HepG2 (cell line): ENCODE data around the gene TBC1D22A. TPM values are rescaled to one million over a fixed set of nuclear protein-coding genes. Genes with fewer than 3 reads are reported as not detected.

Experiments used
- ATAC-seq: fragments of 200-7000 bp; cut with Tn5 transposase; 3 replicates; pipeline ENCODE4 v1.9.1; 2020; ENCODE audit warnings: mild to moderate bottlenecking, moderate library complexity
- BruUV-seq: library from RNA; stranded (reverse); fragments of 400-500 nt; replicated peaks from 2 replicates; lab custom pipeline; 2021; lab: Mats Ljungman, UMichigan
- CTCF ChIA-PET: fragments of 300-600 bp; formaldehyde crosslinking; extraction: SDS; loops from one replicate; lab custom pipeline; 2021; ENCODE audit warnings: low total read pairs, inconsistent platforms, low intra/inter-chr PET ratio; lab: Yijun Ruan, JAX
- POLR2A ChIA-PET: fragments of 350-600 bp; sonication (Branson Sonifier 250); formaldehyde crosslinking; loops from one replicate; lab custom pipeline; 2020; ENCODE audit warnings: antibody characterized with exemption, inconsistent platforms; lab: Yijun Ruan, JAX
- DNase-seq: peaks from one replicate; pipeline ENCODE4 v3.0.0-alpha.2; 2015; ENCODE audit warnings: low spot score
- FAIRE-seq: peaks from 3 replicates; lab custom pipeline; 2011; peaks lifted over from hg19 to GRCh38; lab: Jason Lieb, UNC
- H2AFZ ChIP-seq: one replicate; pipeline ENCODE4 v1.6.1; 2011; ENCODE audit warnings: low read length, inconsistent platforms
- H3K27ac ChIP-seq: fragments of 300-600 bp; 3 replicates; pipeline ENCODE4 v1.8.0; 2011; ENCODE audit warnings: mixed run types, mild to moderate bottlenecking, mixed read lengths, low read length, inconsistent platforms; ENCODE audit not compliant: insufficient read depth; ENCODE audit errors: extremely low read length
- H3K27me3 ChIP-seq, 2 experiments: fragments of 200-600 bp in 1 of 2; 2 replicates in 1 of 2; 3 replicates in 1 of 2; pipeline versions ENCODE4 v1.6.0 to v1.8.0; 2011; ENCODE audit warnings: low read length in 2 of 2, mild to moderate bottlenecking in 2 of 2, moderate library complexity in 2 of 2, inconsistent platforms in 1 of 2; ENCODE audit not compliant: insufficient read depth in 2 of 2, control insufficient read depth in 1 of 2
- H3K36me3 ChIP-seq, 2 experiments: fragments of 200-600 bp in 1 of 2; replicated peaks in 1 of 2; 2 replicates in 1 of 2; 3 replicates in 1 of 2; pipeline versions ENCODE4 v1.5.1 to v1.8.0; 2011; ENCODE audit warnings: low read length in 2 of 2, inconsistent platforms in 1 of 2; ENCODE audit not compliant: insufficient read depth in 2 of 2, control insufficient read depth in 1 of 2
- H3K4me1 ChIP-seq: 2 replicates; pipeline ENCODE4 v1.5.1; 2012; ENCODE audit warnings: low read length, inconsistent platforms; ENCODE audit not compliant: insufficient read depth
- H3K4me2 ChIP-seq: 2 replicates; pipeline ENCODE4 v1.6.0; 2011; ENCODE audit warnings: low read depth, low read length, inconsistent platforms
- H3K4me3 ChIP-seq, 3 experiments: fragments of 200-600 bp in 1 of 3; sonication (generic), shearing (Covaris generic) in 1 of 3; replicated peaks in 1 of 3; 2 replicates each; pipeline ENCODE4 v1.5.1; 2011 to 2016; ENCODE audit warnings: low read length in 3 of 3, inconsistent platforms in 2 of 3, low read depth in 2 of 3, mild to moderate bottlenecking in 2 of 3, control low read depth in 1 of 3, mixed read lengths in 1 of 3; ENCODE audit not compliant: insufficient read depth in 1 of 3
- H3K79me2 ChIP-seq: one replicate; pipeline ENCODE4 v1.6.1; 2011; ENCODE audit warnings: low read length, inconsistent platforms; ENCODE audit not compliant: insufficient read depth
- H3K9ac ChIP-seq: 2 replicates; pipeline ENCODE4 v1.6.0; 2011; ENCODE audit warnings: mild to moderate bottlenecking, low read depth, low read length, inconsistent platforms; ENCODE audit not compliant: insufficient read depth
- H3K9me3 ChIP-seq: 2 replicates; pipeline ENCODE4 v1.5.1; 2012; ENCODE audit warnings: mild to moderate bottlenecking, low read length
- H4K20me1 ChIP-seq: 2 replicates; pipeline ENCODE4 v1.6.0; 2011; ENCODE audit warnings: inconsistent platforms, mild to moderate bottlenecking, low read length, moderate library complexity; ENCODE audit not compliant: insufficient read depth
- AGO2 ChIP-seq: fragments of 200-400 bp; formaldehyde crosslinking; optimal IDR thresholded peaks from 2 replicates; pipeline ENCODE3; 2017; ENCODE audit warnings: mild to moderate bottlenecking, low read depth, low read length, moderate library complexity
- BHLHE40 ChIP-seq: IDR thresholded peaks from 2 replicates; pipeline ENCODE4 v1.6.1; 2011; ENCODE audit warnings: low read length, improper control_type of control experiment
- BRF2 ChIP-seq: sonication (generic); formaldehyde crosslinking; IDR thresholded peaks from 2 replicates; pipeline ENCODE4 v1.8.1; 2022; ENCODE audit warnings: mild to moderate bottlenecking, missing genetic modification reagents
- FUBP1 ChIP-seq: sonication (generic); formaldehyde crosslinking; IDR thresholded peaks from 2 replicates; pipeline ENCODE4 v1.5.1; 2020; ENCODE audit warnings: missing genetic modification reagents, mild to moderate bottlenecking, borderline replicate concordance
- HNF1B ChIP-seq: sonication (generic); formaldehyde crosslinking; IDR thresholded peaks from 2 replicates; pipeline ENCODE4 v1.5.1; 2020; ENCODE audit warnings: mild to moderate bottlenecking, moderate library complexity, missing genetic modification reagents
- MTA1 ChIP-seq: sonication (generic); formaldehyde crosslinking; IDR thresholded peaks from 2 replicates; pipeline ENCODE4 v1.4.0; 2020; ENCODE audit warnings: missing genetic modification reagents, mild to moderate bottlenecking, borderline replicate concordance
- SP1 ChIP-seq, 2 experiments: fragments of 450-650 bp in 1 of 2; sonication (generic) in 1 of 2; formaldehyde crosslinking in 1 of 2; IDR thresholded peaks; 2 replicates each; pipeline versions ENCODE4 v1.4.0 to v1.6.1; 2016 to 2020; ENCODE audit warnings: missing genetic modification reagents in 1 of 2
- TAF1 ChIP-seq: sonication (generic); formaldehyde crosslinking; IDR thresholded peaks from 2 replicates; pipeline ENCODE4 v1.4.0; 2020; ENCODE audit warnings: missing genetic modification reagents
- ZFY ChIP-seq: sonication (generic); formaldehyde crosslinking; IDR thresholded peaks from 2 replicates; pipeline ENCODE4 v1.4.0; 2020; ENCODE audit warnings: missing genetic modification reagents
- ZNF446 ChIP-seq: sonication (generic); formaldehyde crosslinking; IDR thresholded peaks from 2 replicates; pipeline ENCODE4 v1.5.0; 2020; ENCODE audit warnings: mild to moderate bottlenecking, missing genetic modification reagents
- ZNF841 ChIP-seq: sonication (generic); formaldehyde crosslinking; IDR thresholded peaks from 2 replicates; pipeline ENCODE4 v1.8.1; 2023; ENCODE audit warnings: missing genetic modification reagents, borderline replicate concordance
- ZSCAN30 ChIP-seq: sonication (generic); formaldehyde crosslinking; IDR thresholded peaks from 2 replicates; pipeline ENCODE4 v1.5.0; 2020; ENCODE audit warnings: mild to moderate bottlenecking, missing genetic modification reagents
- WGBS: methylation state at CpG from one replicate; pipeline ENCODE4 v1.1.6; 2017; ENCODE audit warnings: low lambda C conversion rate; 5-methylcytosine and 5-hydroxymethylcytosine counted together
- in situ Hi-C: cut with HindIII; loops from 2 replicates; pipeline ENCODE4 v1.10.0; 2017; ENCODE audit warnings: low pct_unique_long_range_greater_than_20kb; ENCODE audit not compliant: extremely low pct_ligation_motif_present
- intact Hi-C: fragments of 100-400 bp; cut with micrococcal nuclease; formaldehyde crosslinking; loops from one replicate; pipeline ENCODE4 v1.10.0; 2022; ENCODE audit not compliant: unreplicated experiment
- polyA plus RNA-seq, 8 experiments: library from polyadenylated mRNA; depleted of rRNA in 3 of 8; stranded (reverse) in 7 of 8; unstranded in 1 of 8; fragments of >200 nt; fragmentation: Illumina TruSeq in 4 of 8; extraction: Trizol in 4 of 8; gene quantifications; 2 replicates each; pipeline versions ENCODE4 v1.2.1 to v1.2.3, GENCODE V29; 2011 to 2016; ENCODE audit warnings: low read depth in 4 of 8, missing spikeins in 1 of 8, mixed read lengths in 1 of 8; ENCODE audit not compliant: insufficient read depth in 1 of 8
- total RNA-seq, 5 experiments: library from RNA; depleted of rRNA; stranded (reverse); fragments of >200 nt; fragmentation: Illumina TruSeq; extraction: Trizol; gene quantifications; 2 replicates each; pipeline ENCODE4 v1.2.3, GENCODE V29; 2016; ENCODE audit warnings: low read depth in 1 of 5
- TF ChIP-seq, protein P1 (sequence below): sonication (generic); formaldehyde crosslinking; IDR thresholded peaks from 2 replicates; pipeline ENCODE4 v1.4.0; 2020; ENCODE audit warnings: missing genetic modification reagents
- TF ChIP-seq, protein P2 (sequence below): sonication (generic); formaldehyde crosslinking; IDR thresholded peaks from 2 replicates; pipeline ENCODE4 v1.5.0; 2020; ENCODE audit warnings: missing genetic modification reagents, mild to moderate bottlenecking, borderline replicate concordance

TBC1D22A gene
- total and polyA plus RNA-seq, 2 of the 13 experiments (the other 11 are each of a cell fraction or from before 2014, with no cell fraction given): 17.3 to 18.0 TPM

GRCh38 chr22:47055461-47055860 is 293.0 kb downstream of the TBC1D22A start:
- Histone ChIP-seq H4K20me1 (no peaks in the 10 kb centered on the region), H3K4me2 (no peak overlapping the region), H3K27ac (no peak overlapping the region), H3K9ac (no peak overlapping the region), H3K27me3 (no peaks in the 10 kb centered on the region), H3K79me2 (no peaks in the 10 kb centered on the region), H3K9me3 (no peaks in the 10 kb centered on the region), H2AFZ (no peak overlapping the region), H3K36me3 (peaks cover 6 to 12% of the 10 kb centered on the region in 2 experiments; a peak in 3 of 5 replicates), H3K4me1 (peaks cover under 1% of the 10 kb centered on the region; the same call in 1 of the 2 replicates), H3K4me3 (no peak overlapping the region)
- FAIRE-seq (no peak), ATAC-seq (no peak), DNase-seq (no peak)
- no peak for TF ChIP-seq BRF2 (CRISPR knock-in tag)
- TF ChIP-seq, protein P1, sequence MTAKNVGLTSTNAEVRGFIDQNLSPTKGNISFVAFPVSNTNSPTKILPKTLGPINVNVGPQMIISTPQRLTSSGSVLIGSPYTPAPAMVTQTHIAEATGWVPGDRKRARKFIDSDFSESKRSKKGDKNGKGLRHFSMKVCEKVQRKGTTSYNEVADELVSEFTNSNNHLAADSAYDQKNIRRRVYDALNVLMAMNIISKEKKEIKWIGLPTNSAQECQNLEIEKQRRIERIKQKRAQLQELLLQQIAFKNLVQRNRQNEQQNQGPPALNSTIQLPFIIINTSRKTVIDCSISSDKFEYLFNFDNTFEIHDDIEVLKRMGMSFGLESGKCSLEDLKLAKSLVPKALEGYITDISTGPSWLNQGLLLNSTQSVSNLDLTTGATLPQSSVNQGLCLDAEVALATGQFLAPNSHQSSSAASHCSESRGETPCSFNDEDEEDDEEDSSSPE (CRISPR knock-in tag): no peak
- no peak for TF ChIP-seq TAF1
- TF ChIP-seq AGO2: no peak
- TF ChIP-seq ZFY (CRISPR knock-in tag): no peak
- no peak for TF ChIP-seq ZSCAN30 (CRISPR knock-in tag)
- TF ChIP-seq, protein P2, sequence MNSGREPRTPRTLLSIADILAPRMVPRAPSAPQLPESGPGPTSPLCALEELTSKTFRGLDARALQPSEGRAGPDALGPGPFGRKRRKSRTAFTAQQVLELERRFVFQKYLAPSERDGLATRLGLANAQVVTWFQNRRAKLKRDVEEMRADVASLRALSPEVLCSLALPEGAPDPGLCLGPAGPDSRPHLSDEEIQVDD (CRISPR knock-in tag): no peak
- TF ChIP-seq MTA1 (CRISPR knock-in tag): no peak
- no peak for TF ChIP-seq BHLHE40
- TF ChIP-seq ZNF446: no peak
- TF ChIP-seq ZNF841 (CRISPR knock-in tag): no peak
- no peak for TF ChIP-seq FUBP1 (CRISPR knock-in tag)
- TF ChIP-seq HNF1B (CRISPR knock-in tag): no peak
- no peak for TF ChIP-seq SP1 (IDR thresholded peaks at IDR 0.05)
- no peak for TF ChIP-seq SP1 (CRISPR knock-in tag; IDR thresholded peaks at IDR 0.05)
- CTCF ChIA-PET: no interaction called here
- WGBS: 98% methylated on average over 4 of the region's 4 CpGs
- in situ Hi-C loops (no loop called here), intact Hi-C loops (no loop called here)
- BruUV-seq: no TSS peak
- POLR2A ChIA-PET: no interaction called here
